B cell (primary cell): Measurements from ENCODE around the gene HS6ST3. TPM values are rescaled to one million over a fixed set of nuclear protein-coding genes. Genes with fewer than 3 reads are reported as not detected.

Experiments used
- ATAC-seq: fragments of 200-7000 bp; cut with Tn5 transposase; one replicate; pipeline ENCODE4 v1.10.0; 2021; ENCODE audit warnings: low read depth, mild to moderate bottlenecking, moderate number of reproducible peaks, moderate library complexity
- CTCF ChIA-PET: fragments of 350-600 bp; sonication (Branson Sonifier 250); formaldehyde crosslinking; loops from one replicate; lab custom pipeline; 2021; ENCODE audit warnings: antibody characterized with exemption, inconsistent platforms; lab: Charles Lee
- POLR2A ChIA-PET: fragments of 350-600 bp; sonication (Branson Sonifier 250); formaldehyde crosslinking; loops from one replicate; lab custom pipeline; 2021; ENCODE audit warnings: antibody characterized with exemption; lab: Charles Lee
- DNase-seq: peaks from one replicate; pipeline ENCODE4 v3.0.0; 2013
- H2AFZ ChIP-seq: 2 replicates; pipeline ENCODE4 v1.6.1; 2012; ENCODE audit warnings: mild to moderate bottlenecking, low read depth, low read length; ENCODE audit not compliant: insufficient read depth, poor library complexity, severe bottlenecking
- H3K27ac ChIP-seq, 2 donors: 1 replicate in 1 of 2; 2 replicates in 1 of 2; pipeline ENCODE4 v1.5.1; 2012 to 2013; ENCODE audit warnings: low read length in 2 of 2, mild to moderate bottlenecking in 2 of 2, moderate library complexity in 1 of 2
- H3K27me3 ChIP-seq, 4 experiments: fragments of 200-600 bp in 1 of 4; sonication (generic) in 1 of 4; replicated peaks in 1 of 4; 1 replicate in 2 of 4; 2 replicates in 2 of 4; pipeline versions ENCODE4 v1.6.1 to v1.7.0; 2013 to 2016; ENCODE audit warnings: low read length in 3 of 4, mild to moderate bottlenecking in 2 of 4, mixed read lengths in 1 of 4, moderate library complexity in 1 of 4; ENCODE audit not compliant: insufficient read depth in 4 of 4, control insufficient read depth in 3 of 4; ENCODE audit errors: control extremely low read depth in 1 of 4
- H3K36me3 ChIP-seq, 2 experiments: replicated peaks in 1 of 2; 1 replicate in 1 of 2; 2 replicates in 1 of 2; pipeline versions ENCODE4 v1.6.1 to v1.7.1; 2013; ENCODE audit warnings: low read length in 1 of 2; ENCODE audit not compliant: insufficient read depth in 2 of 2, control insufficient read depth in 1 of 2; ENCODE audit errors: control extremely low read depth in 1 of 2, extremely low read depth in 1 of 2
- H3K4me1 ChIP-seq, 2 donors: fragments of 200-600 bp in 1 of 2; sonication (generic) in 1 of 2; 1 replicate in 1 of 2; 2 replicates in 1 of 2; pipeline versions ENCODE4 v1.5.1 to v1.6.1; 2013 to 2017; ENCODE audit warnings: low read length in 2 of 2; ENCODE audit not compliant: control insufficient read depth in 2 of 2, insufficient read depth in 2 of 2
- H3K4me2 ChIP-seq: replicated peaks from 2 replicates; pipeline ENCODE3; 2012; ENCODE audit warnings: mild to moderate bottlenecking, low read depth, low read length; ENCODE audit not compliant: poor library complexity, severe bottlenecking
- H3K4me3 ChIP-seq, 5 experiments: fragments of 200-600 bp in 1 of 5; sonication (generic) in 1 of 5; 1 replicate in 3 of 5; 2 replicates in 2 of 5; pipeline versions ENCODE4 v1.5.1 to v1.7.0; 2011 to 2016; ENCODE audit warnings: low read length in 4 of 5, mild to moderate bottlenecking in 4 of 5, low read depth in 2 of 5, control low read depth in 1 of 5, moderate library complexity in 1 of 5; ENCODE audit not compliant: insufficient read depth in 1 of 5; ENCODE audit errors: control extremely low read depth in 1 of 5, extremely low read depth in 1 of 5
- H3K79me2 ChIP-seq: fragments of 200-600 bp; sonication (generic); one replicate; pipeline ENCODE4 v1.6.0; 2016; ENCODE audit warnings: low read length; ENCODE audit not compliant: control insufficient read depth, insufficient read depth
- H3K9ac ChIP-seq: fragments of 200-600 bp; sonication (generic); 2 replicates; pipeline ENCODE4 v1.6.1; 2017; ENCODE audit warnings: mild to moderate bottlenecking, low read length, moderate library complexity
- H3K9me3 ChIP-seq, 3 donors: one replicate each; pipeline versions ENCODE4 v1.6.1 to v1.7.1; 2013; ENCODE audit warnings: low read length in 2 of 3; ENCODE audit not compliant: control insufficient read depth in 2 of 3, insufficient read depth in 1 of 3; ENCODE audit errors: control extremely low read depth in 1 of 3
- H4K20me1 ChIP-seq: 2 replicates; pipeline ENCODE4 v1.6.0; 2012; ENCODE audit warnings: mild to moderate bottlenecking, low read length; ENCODE audit not compliant: insufficient read depth, control insufficient read depth, poor library complexity, severe bottlenecking
- H3K27ac Mint-ChIP-seq: one replicate; pipeline ENCODE4 v1.8.0; 2021; ENCODE audit warnings: mixed read lengths
- H3K27me3 Mint-ChIP-seq: one replicate; pipeline ENCODE4 v1.8.0; 2021; ENCODE audit warnings: mixed read lengths
- H3K4me1 Mint-ChIP-seq: one replicate; pipeline ENCODE4 v1.8.0; 2021; ENCODE audit warnings: mixed read lengths
- H3K4me3 Mint-ChIP-seq: one replicate; pipeline ENCODE4 v1.8.0; 2021; ENCODE audit warnings: mixed read lengths
- H3K9me3 Mint-ChIP-seq: one replicate; pipeline ENCODE4 v1.8.0; 2022; ENCODE audit warnings: mixed read lengths; ENCODE audit not compliant: insufficient read depth
- CTCF ChIP-seq: fragments of 200-600 bp; IDR thresholded peaks from one replicate; pipeline ENCODE4 v1.8.0; 2022; ENCODE audit warnings: antibody characterized with exemption, mild to moderate bottlenecking
- EZH2 ChIP-seq: IDR thresholded peaks from 2 replicates; pipeline ENCODE4 v1.6.1; 2012; ENCODE audit warnings: borderline replicate concordance, low read depth, mild to moderate bottlenecking, moderate library complexity, low read length; ENCODE audit not compliant: insufficient read depth, poor library complexity, severe bottlenecking
- WGBS: methylation state at CpG from one replicate; pipeline ENCODE4 v1.1.5; 2013; ENCODE audit warnings: missing lambda C conversion rate; ENCODE audit not compliant: insufficient coverage; 5-methylcytosine and 5-hydroxymethylcytosine counted together
- intact Hi-C: fragments of 100-400 bp; cut with micrococcal nuclease; formaldehyde crosslinking; loops from one replicate; pipeline ENCODE4 v1.10.0; 2022
- polyA plus RNA-seq: library from polyadenylated mRNA; depleted of rRNA; stranded (reverse); fragments of >200 nt; gene quantifications from 2 replicates; pipeline ENCODE4 v1.2.3, GENCODE V29; 2012
- total RNA-seq, 2 donors: library from RNA; stranded (reverse); fragments of 120-200 nt in 1 of 2; gene quantifications; 1 replicate in 1 of 2; 2 replicates in 1 of 2; pipeline versions ENCODE4 v1.2.3 to v1.2.4, GENCODE V29; 2013 to 2022

The HS6ST3 gene
- total and polyA plus RNA-seq, 2 donors (not counting 1 experiment from before 2014, with no cell fraction given) = not detected

- Histone ChIP-seq H3K36me3 (no peaks in the 10 kb centered on the region), H2AFZ (no peak overlapping the region), H3K4me1 (no peaks in the 10 kb centered on the region), H3K9ac (no peak overlapping the region), H3K4me2 (no peak overlapping the region), H3K9me3 (peaks cover 0 to 3% (median 2%) of the 10 kb centered on the region in 3 donors), H3K27me3 (peaks cover 0 to 2% (median 0%) of the 10 kb centered on the region in 4 experiments), H4K20me1 (no peaks in the 10 kb centered on the region), H3K4me3 (no peak overlapping the region), H3K79me2 (no peaks in the 10 kb centered on the region), H3K27ac (no peak overlapping the region)
- intact Hi-C loops = no loop called here
- Mint-ChIP-seq H3K27me3 (no peaks in the 10 kb centered on the region), H3K4me1 (no peaks in the 10 kb centered on the region), H3K4me3 (no peak overlapping the region), H3K9me3 (peaks cover 2% of the 10 kb centered on the region), H3K27ac (no peak overlapping the region)
- ChIA-PET CTCF (no interaction called here), POLR2A (no interaction called here)
- 60% methylated on average over 1 of the region's 3 CpGs for WGBS
- DNase-seq (no peak), ATAC-seq (no peak)
- TF ChIP-seq EZH2 = no peak
- no peak for TF ChIP-seq CTCF
Measured at GRCh38 chr13:96297360-96297759, 207.5 kb downstream of the HS6ST3 start.

- Mint-ChIP-seq H3K4me1 (no peaks in the 10 kb centered on the region), H3K9me3 (peaks cover 3% of the 10 kb centered on the region), H3K27me3 (no peaks in the 10 kb centered on the region), H3K27ac (no peak overlapping the region), H3K4me3 (no peak overlapping the region)
- no peaks in the 10 kb centered on the region for H4K20me1 ChIP-seq
- H3K4me3 ChIP-seq = no peak overlapping the region
- 83% methylated on average over 4 of the region's 4 CpGs for WGBS
- no peak for DNase-seq
- H2AFZ ChIP-seq = no peak overlapping the region
- no peaks in the 10 kb centered on the region for H3K4me1 ChIP-seq
- H3K9me3 ChIP-seq = peaks cover 0 to 3% (median 0%) of the 10 kb centered on the region in 3 donors
- POLR2A ChIA-PET = no interaction called here
- no peak overlapping the region for H3K4me2 ChIP-seq
- H3K36me3 ChIP-seq = no peaks in the 10 kb centered on the region
- H3K27ac ChIP-seq = no peak overlapping the region
- H3K79me2 ChIP-seq = no peaks in the 10 kb centered on the region
- no peak for ATAC-seq
- intact Hi-C loops = no loop called here
- no peak overlapping the region for H3K9ac ChIP-seq
- H3K27me3 ChIP-seq = peaks cover 0 to 2% (median 0%) of the 10 kb centered on the region in 4 experiments
- CTCF ChIA-PET = no interaction called here
- no peak for TF ChIP-seq EZH2
- no peak for TF ChIP-seq CTCF
Measured at GRCh38 chr13:96299235-96299634, 209.3 kb downstream of the HS6ST3 start.
